GM23338 (cell line): ENCODE results near the gene ZNF800. TPM values are rescaled to one million over a fixed set of nuclear protein-coding genes. Genes with fewer than 3 reads are reported as not detected.

Experiments used
- ATAC-seq: fragments of 200-7000 bp; cut with Tn5 transposase; 3 replicates; pipeline ENCODE4 v1.9.1; 2020
- DNase-seq: peaks from one replicate; pipeline ENCODE4 v3.0.0-alpha.2; 2015; ENCODE audit warnings: low spot score
- H2AFZ ChIP-seq: fragments of 200-600 bp; sonication (generic); 2 replicates; pipeline ENCODE4 v1.8.0; 2016; ENCODE audit warnings: antibody characterized with exemption, mild to moderate bottlenecking, moderate library complexity
- H3F3A ChIP-seq: fragments of 200-600 bp; sonication (generic); replicated peaks from 2 replicates; pipeline ENCODE4 v1.8.0; 2017; ENCODE audit warnings: antibody characterized with exemption, mixed run types, low read depth
- H3K27ac ChIP-seq: fragments of 200-600 bp; sonication (generic); 2 replicates; pipeline ENCODE4 v1.6.1; 2016; ENCODE audit warnings: low read depth
- H3K27me3 ChIP-seq: fragments of 200-600 bp; sonication (generic); 2 replicates; pipeline ENCODE4 v1.8.0; 2016; ENCODE audit warnings: mild to moderate bottlenecking, mixed run types, moderate library complexity; ENCODE audit not compliant: insufficient read depth
- H3K36me3 ChIP-seq: fragments of 200-600 bp; sonication (generic); 2 replicates; pipeline ENCODE4 v1.8.0; 2016; ENCODE audit warnings: mild to moderate bottlenecking; ENCODE audit not compliant: insufficient read depth
- H3K4me1 ChIP-seq: fragments of 200-600 bp; sonication (generic); 2 replicates; pipeline ENCODE4 v1.8.0; 2016; ENCODE audit warnings: mild to moderate bottlenecking, moderate library complexity; ENCODE audit not compliant: insufficient read depth
- H3K4me2 ChIP-seq: fragments of 200-600 bp; sonication (generic); 2 replicates; pipeline ENCODE4 v1.7.1; 2017; ENCODE audit warnings: mixed run types
- H3K4me3 ChIP-seq: fragments of 200-600 bp; sonication (generic); 2 replicates; pipeline ENCODE4 v1.6.1; 2016; ENCODE audit warnings: mixed run types
- H3K79me2 ChIP-seq: fragments of 200-600 bp; sonication (generic); replicated peaks from 2 replicates; pipeline ENCODE4 v1.8.0; 2017; ENCODE audit warnings: mild to moderate bottlenecking; ENCODE audit not compliant: insufficient read depth
- H3K9me2 ChIP-seq: fragments of 200-600 bp; sonication (generic); 2 replicates; pipeline ENCODE4 v1.8.0; 2017; ENCODE audit not compliant: insufficient read depth
- H4K20me1 ChIP-seq: fragments of 200-600 bp; sonication (generic); replicated peaks from 2 replicates; pipeline ENCODE4 v1.8.0; 2017; ENCODE audit warnings: mild to moderate bottlenecking; ENCODE audit not compliant: insufficient read depth
- H3K27ac Mint-ChIP-seq: 2 replicates; pipeline ENCODE4 v1.8.0; 2020; ENCODE audit warnings: inconsistent platforms, mild to moderate bottlenecking, moderate library complexity, mixed read lengths
- H3K27me3 Mint-ChIP-seq: 3 replicates; pipeline ENCODE4 v1.8.0; 2022; ENCODE audit warnings: low read depth, mild to moderate bottlenecking, moderate library complexity, mixed read lengths, inconsistent platforms; ENCODE audit not compliant: insufficient read depth, poor library complexity
- H3K36me3 Mint-ChIP-seq: 3 replicates; pipeline ENCODE4 v1.8.0; 2021; ENCODE audit warnings: low read depth, mild to moderate bottlenecking, inconsistent platforms, moderate library complexity, mixed read lengths
- H3K4me1 Mint-ChIP-seq: 3 replicates; pipeline ENCODE4 v1.8.0; 2020; ENCODE audit warnings: mild to moderate bottlenecking, inconsistent platforms, mixed read lengths
- H3K4me3 Mint-ChIP-seq: 3 replicates; pipeline ENCODE4 v1.8.0; 2021; ENCODE audit warnings: moderate library complexity, mild to moderate bottlenecking, inconsistent platforms, mixed read lengths
- H3K9me3 Mint-ChIP-seq: 3 replicates; pipeline ENCODE4 v1.8.0; 2020; ENCODE audit warnings: moderate library complexity, mild to moderate bottlenecking, inconsistent platforms, mixed read lengths
- CREB1 ChIP-seq: fragments of 250-450 bp; sonication (Bioruptor Pico); IDR thresholded peaks from 2 replicates; pipeline ENCODE4 v1.5.0; 2020; ENCODE audit warnings: low read depth, mild to moderate bottlenecking, moderate library complexity
- CTCF ChIP-seq, 2 experiments: fragments of 200-600 bp in 1 of 2; sonication (generic) in 1 of 2; conservative IDR thresholded peaks; 2 replicates each; pipeline versions ENCODE4 v1.5.1 to v1.6.1; 2016 to 2017; ENCODE audit warnings: antibody characterized with exemption in 2 of 2, low read depth in 2 of 2, mild to moderate bottlenecking in 2 of 2, moderate library complexity in 1 of 2
- EZH2 ChIP-seq: fragments of 200-600 bp; sonication (generic); IDR thresholded peaks from one replicate; pipeline ENCODE4 v1.8.0; 2017; ENCODE audit warnings: antibody characterized with exemption, mild to moderate bottlenecking, low read depth; ENCODE audit not compliant: unreplicated experiment
- JUNB ChIP-seq: IDR thresholded peaks from one replicate; pipeline ENCODE4 v1.6.1; 2016; ENCODE audit warnings: antibody characterized with exemption; ENCODE audit not compliant: unreplicated experiment
- STAT1 ChIP-seq: IDR thresholded peaks from one replicate; pipeline ENCODE4 v1.6.1; 2016; ENCODE audit warnings: antibody characterized with exemption; ENCODE audit not compliant: unreplicated experiment
- polyA plus RNA-seq: library from polyadenylated mRNA; unstranded; fragments of >200 nt; fragmentation: Nextera tagmentation; extraction: Ambion mirVana; gene quantifications from 2 replicates; pipeline ENCODE4 v1.2.1, GENCODE V29; 2016
- total RNA-seq: library from RNA; depleted of rRNA; stranded (reverse); fragments of >200 nt; shearing (Covaris generic); gene quantifications from 2 replicates; pipeline ENCODE4 v1.2.3, GENCODE V29; 2014
- TF ChIP-seq, protein P1 (sequence below): IDR thresholded peaks from 2 replicates; pipeline ENCODE4 v1.6.1; 2016; ENCODE audit warnings: antibody characterized with exemption

The ZNF800 gene
- total and polyA plus RNA-seq, 2 experiments from 2014 or later: 5.4 to 8.3 TPM

- no peaks in the 10 kb centered on the region for H3K4me1 ChIP-seq
- no peaks in the 10 kb centered on the region for H3F3A ChIP-seq
- peak overlapping the region; percentile 76 for H3K4me2 ChIP-seq
- no peaks in the 10 kb centered on the region for H3K36me3 Mint-ChIP-seq
- no peak overlapping the region for H3K27ac Mint-ChIP-seq
- peak overlapping the region; percentile 57 for H3K4me3 Mint-ChIP-seq
- H3K4me3 ChIP-seq: peak overlapping the region; percentile 54
- no peaks in the 10 kb centered on the region for H3K9me3 Mint-ChIP-seq
- no peaks in the 10 kb centered on the region; the same call in 2 of the 3 replicates for H3K4me1 Mint-ChIP-seq
- H3K79me2 ChIP-seq: no peaks in the 10 kb centered on the region
- no peaks in the 10 kb centered on the region for H3K36me3 ChIP-seq
- no peak for ATAC-seq
- no peaks in the 10 kb centered on the region for H3K9me2 ChIP-seq
- TF ChIP-seq JUNB (no peak), CTCF (conservative IDR thresholded peaks at IDR 0.05; ENCODE audit: low read depth in 2 of 2) (peak in 1 of 2 experiments; percentile 35; a peak in 2 of 4 replicates), EZH2 (no peak), STAT1 (no peak)
- TF ChIP-seq, protein P1, sequence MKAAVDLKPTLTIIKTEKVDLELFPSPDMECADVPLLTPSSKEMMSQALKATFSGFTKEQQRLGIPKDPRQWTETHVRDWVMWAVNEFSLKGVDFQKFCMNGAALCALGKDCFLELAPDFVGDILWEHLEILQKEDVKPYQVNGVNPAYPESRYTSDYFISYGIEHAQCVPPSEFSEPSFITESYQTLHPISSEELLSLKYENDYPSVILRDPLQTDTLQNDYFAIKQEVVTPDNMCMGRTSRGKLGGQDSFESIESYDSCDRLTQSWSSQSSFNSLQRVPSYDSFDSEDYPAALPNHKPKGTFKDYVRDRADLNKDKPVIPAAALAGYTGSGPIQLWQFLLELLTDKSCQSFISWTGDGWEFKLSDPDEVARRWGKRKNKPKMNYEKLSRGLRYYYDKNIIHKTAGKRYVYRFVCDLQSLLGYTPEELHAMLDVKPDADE: no peak
- DNase-seq: no peak
- no peak overlapping the region for H3K27ac ChIP-seq
- peaks cover 48% of the 10 kb centered on the region for H3K27me3 ChIP-seq
- peak overlapping the region; percentile 81 for H2AFZ ChIP-seq
- no peaks in the 10 kb centered on the region for H4K20me1 ChIP-seq
- H3K27me3 Mint-ChIP-seq: peaks cover 19% of the 10 kb centered on the region
These were observed 44.3 kb downstream of the ZNF800 start for GRCh38 chr7:127348247-127348631.

DNA sequence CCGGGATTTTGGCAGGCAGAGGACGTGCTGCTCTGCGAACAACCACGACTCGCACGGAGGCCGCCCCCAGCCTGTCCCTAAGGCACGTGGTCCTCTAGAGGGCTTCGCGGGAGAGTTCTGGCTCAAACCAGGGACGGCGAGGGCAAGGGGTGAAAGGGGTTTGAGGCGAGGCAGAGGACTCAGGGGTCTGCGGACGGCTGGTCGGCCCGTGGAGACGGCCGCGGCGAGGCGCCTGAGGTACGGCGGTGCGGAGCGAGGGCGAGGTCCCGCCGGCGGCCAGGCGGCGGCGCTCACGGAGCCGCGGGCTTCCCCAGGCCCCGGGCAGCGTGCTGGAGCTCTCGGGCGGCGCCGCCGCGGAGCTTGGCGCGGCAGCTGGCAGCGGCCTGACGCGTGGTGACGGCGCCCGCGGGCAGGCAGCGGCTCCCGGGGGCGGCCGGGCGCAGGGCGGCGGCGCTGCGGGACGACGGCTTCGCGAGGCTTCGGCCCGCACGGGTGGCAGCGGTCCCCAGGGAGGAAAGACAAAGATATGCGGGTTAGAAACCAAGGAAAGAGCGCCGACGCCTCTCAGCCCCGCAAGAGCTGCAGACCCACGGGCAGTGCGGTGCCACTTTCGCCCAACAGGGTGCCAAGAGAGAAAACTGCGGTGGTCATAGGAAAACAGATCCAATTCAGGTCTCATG, 44.8 kb downstream of the ZNF800 start:
- H3K4me1 Mint-ChIP-seq: no peaks in the 10 kb centered on the region; the same call in 2 of the 3 replicates
- H3K4me3 Mint-ChIP-seq: peak overlapping the region; percentile 61
- H3K36me3 ChIP-seq: no peaks in the 10 kb centered on the region
- no peak for TF ChIP-seq CREB1 (CRISPR knock-in tag)
- TF ChIP-seq CTCF (conservative IDR thresholded peaks at IDR 0.05; ENCODE audit: low read depth in 2 of 2): peak in 1 of 2 experiments; percentile 67
- no peaks in the 10 kb centered on the region for H3K36me3 Mint-ChIP-seq
- peak overlapping the region; percentile 91 for H2AFZ ChIP-seq
- no peak overlapping the region for H3K27ac ChIP-seq
- no peak overlapping the region for H3K27ac Mint-ChIP-seq
- no peaks in the 10 kb centered on the region for H4K20me1 ChIP-seq
- peak overlapping the region; percentile 76 for H3K4me2 ChIP-seq
- H3K27me3 Mint-ChIP-seq: peaks cover 19% of the 10 kb centered on the region
- DNase-seq (peak; percentile 85), ATAC-seq (peak; percentile 100)
- H3K79me2 ChIP-seq: no peaks in the 10 kb centered on the region
- peak overlapping the region; percentile 54 for H3K4me3 ChIP-seq
- no peaks in the 10 kb centered on the region for H3K9me2 ChIP-seq
- H3K27me3 ChIP-seq: peaks cover 48% of the 10 kb centered on the region
- no peaks in the 10 kb centered on the region for H3K4me1 ChIP-seq
- no peaks in the 10 kb centered on the region for H3F3A ChIP-seq
- H3K9me3 Mint-ChIP-seq: no peaks in the 10 kb centered on the region; the same call in 2 of the 3 replicates
